Fibroblast of the aortic adventitia (primary cell): ENCODE measurements around the gene SCAF4. TPM values are rescaled to one million over a fixed set of nuclear protein-coding genes. Genes with fewer than 3 reads are reported as not detected.
"Not testable (repeated sequence)": the region's sequence is repeated elsewhere in the genome, so short reads cannot be mapped to it uniquely, and the experiment has no call there.

Source experiments
- DNase-seq: peaks from one replicate; pipeline ENCODE4 v3.0.0-alpha.2; 2010; ENCODE audit warnings: low read depth
- H3K4me3 ChIP-seq: 2 replicates; pipeline ENCODE4 v1.5.1; 2011; ENCODE audit warnings: low read depth, mild to moderate bottlenecking, control low read depth, low read length, moderate library complexity
- total RNA-seq: library from RNA; depleted of rRNA; stranded (reverse); fragments of >200 nt; gene quantifications from 2 replicates; pipeline ENCODE4 v1.2.3, GENCODE V29; 2012; ENCODE audit warnings: low replicate concordance
- TF ChIP-seq, protein P1 (sequence below): IDR thresholded peaks from 2 replicates; pipeline ENCODE4 v1.5.1; 2011; ENCODE audit warnings: mild to moderate bottlenecking, low read length, control low read depth, inconsistent platforms; ENCODE audit not compliant: insufficient read depth

The SCAF4 gene
- total RNA-seq, 1 donor, result 14.5 TPM

DNA sequence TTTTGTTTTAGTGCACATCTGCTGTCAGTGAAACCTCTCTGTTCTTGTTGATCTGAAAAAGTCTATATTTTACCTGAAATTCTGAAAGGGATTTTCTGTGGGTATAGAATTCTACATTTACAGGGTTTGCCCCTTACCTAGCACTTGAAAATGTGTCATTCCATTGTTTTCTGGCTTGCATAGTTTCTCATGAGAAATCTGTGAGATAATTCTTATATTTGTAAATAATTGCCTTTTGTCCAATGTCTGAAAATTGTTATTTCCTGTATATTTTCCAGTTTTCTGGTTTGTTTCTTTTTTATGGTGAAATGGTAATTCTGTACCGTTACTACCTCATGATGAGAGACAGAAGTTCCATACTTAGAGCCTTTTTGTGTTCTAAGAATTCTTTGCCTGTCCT, 11.8 kb upstream of the SCAF4 start:
- DNase-seq, result no peak
- TF ChIP-seq, protein P1, sequence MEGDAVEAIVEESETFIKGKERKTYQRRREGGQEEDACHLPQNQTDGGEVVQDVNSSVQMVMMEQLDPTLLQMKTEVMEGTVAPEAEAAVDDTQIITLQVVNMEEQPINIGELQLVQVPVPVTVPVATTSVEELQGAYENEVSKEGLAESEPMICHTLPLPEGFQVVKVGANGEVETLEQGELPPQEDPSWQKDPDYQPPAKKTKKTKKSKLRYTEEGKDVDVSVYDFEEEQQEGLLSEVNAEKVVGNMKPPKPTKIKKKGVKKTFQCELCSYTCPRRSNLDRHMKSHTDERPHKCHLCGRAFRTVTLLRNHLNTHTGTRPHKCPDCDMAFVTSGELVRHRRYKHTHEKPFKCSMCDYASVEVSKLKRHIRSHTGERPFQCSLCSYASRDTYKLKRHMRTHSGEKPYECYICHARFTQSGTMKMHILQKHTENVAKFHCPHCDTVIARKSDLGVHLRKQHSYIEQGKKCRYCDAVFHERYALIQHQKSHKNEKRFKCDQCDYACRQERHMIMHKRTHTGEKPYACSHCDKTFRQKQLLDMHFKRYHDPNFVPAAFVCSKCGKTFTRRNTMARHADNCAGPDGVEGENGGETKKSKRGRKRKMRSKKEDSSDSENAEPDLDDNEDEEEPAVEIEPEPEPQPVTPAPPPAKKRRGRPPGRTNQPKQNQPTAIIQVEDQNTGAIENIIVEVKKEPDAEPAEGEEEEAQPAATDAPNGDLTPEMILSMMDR, result no peak
- H3K4me3 ChIP-seq, result no peak overlapping the region

DNA sequence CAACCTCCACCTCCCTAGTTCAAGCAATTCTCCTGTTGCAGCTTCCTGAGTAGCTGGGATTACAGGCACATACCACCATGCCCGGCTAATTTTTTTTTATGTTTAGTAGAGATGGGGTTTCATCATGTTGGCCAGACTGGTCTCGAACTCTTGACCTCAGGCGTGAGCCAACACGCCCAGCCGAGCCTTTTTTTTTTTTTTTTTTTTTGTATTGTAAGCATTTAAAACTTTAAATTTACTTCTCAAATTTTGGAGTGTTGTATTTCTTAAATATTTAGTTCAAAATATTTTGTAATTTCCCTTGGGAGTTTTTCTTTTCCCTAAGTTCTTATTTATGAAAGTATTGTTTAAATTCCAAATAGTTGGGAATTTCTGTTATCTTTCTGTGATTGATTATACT, 9.2 kb upstream of the SCAF4 start:
- DNase-seq, result no peak
- H3K4me3 ChIP-seq, result no peak overlapping the region
- TF ChIP-seq, protein P1, result no peak

DNA sequence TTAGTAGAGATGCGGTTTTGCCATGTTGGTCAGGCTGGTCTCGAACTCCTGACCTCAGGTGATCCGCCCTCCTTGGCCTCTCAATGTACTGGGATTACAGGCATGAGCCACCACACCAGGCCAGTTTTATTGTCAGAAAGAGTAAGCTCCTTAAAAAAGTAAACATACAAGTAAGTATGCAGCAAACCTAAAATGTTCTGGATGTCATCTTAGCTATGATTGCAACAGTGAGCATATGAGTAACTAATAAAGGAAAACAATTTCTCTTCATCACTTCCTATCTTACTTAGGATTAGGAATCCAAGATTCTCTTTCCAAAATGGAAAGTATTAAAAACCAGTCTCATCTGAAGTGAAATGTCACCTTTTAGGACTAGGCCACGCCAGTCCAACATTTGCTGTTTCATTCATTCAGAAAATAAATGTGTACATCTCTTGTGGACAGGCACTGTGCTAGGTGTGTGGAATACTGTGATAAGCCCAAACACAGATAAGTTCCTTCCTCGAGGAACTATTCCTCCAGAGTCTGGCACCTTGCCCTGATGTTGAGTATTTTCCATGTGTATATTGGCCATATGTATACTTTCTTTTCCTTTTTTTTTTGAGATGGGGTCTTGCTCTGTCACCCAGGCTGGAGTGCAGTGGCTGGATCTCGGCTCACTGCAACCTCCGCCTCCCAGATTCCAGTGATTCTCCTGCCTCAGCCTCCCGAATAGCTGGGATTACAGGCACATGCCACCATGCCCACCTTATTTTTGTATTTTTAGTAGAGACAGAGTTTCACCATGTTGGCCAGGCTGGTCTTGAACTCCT, 5.9 kb upstream of the SCAF4 start:
- DNase-seq, result peak; percentile 39
- not testable (repeated sequence) for H3K4me3 ChIP-seq

DNA sequence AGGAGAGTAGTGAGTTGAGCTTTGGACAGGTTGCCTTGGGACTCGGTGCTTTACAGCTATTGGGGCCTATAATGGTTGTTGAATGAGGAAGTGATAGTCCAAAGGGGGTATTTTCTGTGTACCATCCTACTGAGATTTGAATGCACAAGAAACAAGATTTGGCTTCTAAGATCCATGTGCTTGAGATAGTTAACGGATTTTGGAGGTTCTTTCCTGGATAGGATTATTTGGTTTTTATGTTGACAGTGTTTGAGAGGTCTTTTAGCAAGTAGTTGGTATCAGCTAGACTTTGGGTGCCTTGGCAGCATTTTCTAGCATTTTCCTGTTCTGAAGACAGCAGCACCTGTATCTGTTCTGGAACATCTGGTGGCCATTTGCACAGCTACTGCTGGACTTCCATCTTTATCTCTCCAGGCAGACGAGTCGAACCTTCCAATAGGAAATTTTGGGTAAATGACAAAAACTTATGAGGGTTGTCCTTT, 3.6 kb upstream of the SCAF4 start:
- TF ChIP-seq, protein P1, result no peak
- no peak overlapping the region for H3K4me3 ChIP-seq
- DNase-seq, result no peak

DNA sequence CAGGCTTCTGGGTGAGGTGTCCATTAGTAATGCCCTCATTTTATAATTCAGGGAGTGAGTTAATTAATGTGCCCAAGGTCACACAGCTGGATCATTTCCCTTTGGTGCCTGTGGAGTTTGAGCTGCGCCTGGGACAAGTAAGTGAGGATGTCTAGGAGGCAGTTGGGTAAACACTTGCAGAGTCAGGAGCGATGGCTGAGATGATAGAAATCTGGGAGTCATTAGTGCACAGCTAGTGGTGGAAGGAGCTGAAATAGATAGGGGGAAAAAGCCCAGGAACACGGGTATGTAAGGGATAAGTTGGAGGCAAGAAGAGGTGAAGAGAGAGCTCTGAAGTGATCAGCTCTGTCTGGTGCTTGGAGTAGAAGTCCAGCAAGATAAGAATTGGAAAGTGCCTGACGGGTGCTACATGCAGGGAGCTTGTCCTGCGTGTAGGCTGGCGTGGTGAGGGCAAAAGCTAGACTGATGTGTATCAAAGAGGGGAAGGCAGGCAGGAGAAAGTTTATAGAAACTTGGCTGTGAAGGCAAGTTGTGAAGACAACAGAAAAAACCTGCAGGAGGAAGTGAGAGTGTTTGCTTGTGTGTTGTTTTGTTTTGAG, 1.7 kb upstream of the SCAF4 start:
- DNase-seq, result no peak
- no peak overlapping the region for H3K4me3 ChIP-seq
- TF ChIP-seq, protein P1, result no peak

DNA sequence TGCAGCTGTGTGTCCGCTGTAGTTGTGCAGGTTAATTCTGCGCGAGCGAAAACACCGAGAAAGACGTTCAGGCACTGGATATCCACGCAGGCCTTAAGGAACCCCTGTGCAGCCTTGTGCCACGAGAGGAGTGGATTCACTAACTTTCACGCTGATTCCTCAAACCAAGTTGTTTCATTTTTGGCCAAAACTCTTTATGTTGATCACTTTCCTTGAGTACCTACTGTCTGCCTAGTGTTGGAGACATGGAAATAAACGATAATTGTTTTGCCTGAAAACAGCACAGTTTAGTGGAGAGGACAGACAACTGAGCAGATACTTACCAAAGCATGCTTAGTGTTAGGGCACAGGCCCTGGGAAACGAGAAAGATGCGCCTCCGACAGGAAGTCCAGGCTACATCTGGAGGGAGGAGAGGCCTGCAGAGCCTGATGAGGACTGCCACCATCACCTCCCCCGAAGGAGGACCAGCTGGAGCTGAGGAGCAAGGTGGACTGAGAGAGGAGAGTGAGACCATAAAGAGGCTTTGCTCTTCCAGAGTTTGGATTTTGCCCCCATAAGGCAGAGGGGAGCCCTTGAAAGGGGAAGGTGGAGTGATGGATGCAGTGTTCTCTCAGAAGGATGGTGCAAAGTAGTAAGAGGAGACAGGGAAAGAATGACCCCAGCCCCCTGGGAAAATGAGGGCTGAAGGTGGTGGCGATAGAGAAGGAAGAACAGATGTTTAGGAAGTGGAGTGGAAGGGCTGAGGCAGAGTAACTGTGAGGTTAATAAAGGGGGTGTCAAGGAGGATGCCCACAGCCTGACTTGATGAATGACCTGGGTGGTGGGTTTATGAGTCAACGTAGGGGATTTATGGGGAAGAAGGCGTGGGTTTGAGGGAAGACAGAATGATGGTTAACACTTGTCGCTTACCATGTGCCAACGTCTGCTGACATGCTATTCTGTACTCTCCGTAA, 956 bp upstream of the SCAF4 start:
- H3K4me3 ChIP-seq, result peak overlapping the region; percentile 74
- TF ChIP-seq, protein P1, result no peak
- DNase-seq, result no peak
